GM18873 (cell line): ENCODE results near the gene SSC5D.
"Not testable (repeated sequence)": the region's sequence is repeated elsewhere in the genome, so short reads cannot be mapped to it uniquely, and the experiment has no call there.

ENCODE experiments used
- ATAC-seq: cut with Tn5 transposase; IDR thresholded peaks from one replicate; pipeline ENCODE4 v1.9.1; 2021; ENCODE audit warnings: mild to moderate bottlenecking, moderate library complexity, moderate number of reproducible peaks; ENCODE audit not compliant: unreplicated experiment, low FRiP score

SSC5D gene

GRCh38 chr19:55502197-55502952, 14.1 kb downstream of the SSC5D start:
- no peak for ATAC-seq

- ATAC-seq, result no peak
Observed at GRCh38 chr19:55503157-55503501, 14.9 kb downstream of the SSC5D start.

DNA sequence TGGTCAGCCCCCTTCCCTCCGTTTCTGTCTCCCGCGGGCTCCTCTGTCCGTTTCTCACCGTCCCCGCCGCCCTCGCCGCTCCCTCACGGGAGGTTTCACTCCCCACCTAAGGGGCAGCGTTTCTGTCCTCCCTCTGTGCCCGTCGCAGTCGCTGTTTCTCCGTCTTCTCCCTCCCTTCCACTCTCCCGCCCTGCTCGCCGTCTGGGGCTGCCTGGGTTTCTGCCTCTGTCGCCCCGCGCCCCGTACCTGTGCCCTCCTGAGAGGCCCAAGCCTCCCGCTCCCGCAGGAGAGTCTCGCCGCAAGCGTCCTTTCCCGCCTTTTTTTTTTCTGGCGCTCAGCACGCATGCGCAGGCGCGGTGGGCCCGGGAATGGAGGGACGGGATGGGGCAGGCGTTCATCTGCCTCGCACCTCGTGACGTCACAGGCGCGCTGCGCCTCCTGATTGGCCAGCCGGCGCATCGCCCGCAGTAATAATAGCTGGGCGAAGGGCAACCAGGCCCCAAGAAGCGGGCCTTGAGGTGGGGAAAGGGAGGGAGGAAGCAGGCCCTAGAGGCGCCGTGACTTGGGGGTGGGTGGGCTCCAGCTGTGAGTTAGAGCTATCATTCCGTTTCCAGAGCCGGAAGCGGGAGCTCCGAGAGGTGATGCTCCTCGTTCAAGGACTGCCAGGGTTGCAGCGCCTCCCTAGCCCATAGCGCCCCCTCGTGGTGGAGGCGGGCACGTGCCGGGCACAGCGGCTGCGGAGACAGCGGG, 15.4 kb downstream of the SSC5D start:
- ATAC-seq, result peak; percentile 73

DNA sequence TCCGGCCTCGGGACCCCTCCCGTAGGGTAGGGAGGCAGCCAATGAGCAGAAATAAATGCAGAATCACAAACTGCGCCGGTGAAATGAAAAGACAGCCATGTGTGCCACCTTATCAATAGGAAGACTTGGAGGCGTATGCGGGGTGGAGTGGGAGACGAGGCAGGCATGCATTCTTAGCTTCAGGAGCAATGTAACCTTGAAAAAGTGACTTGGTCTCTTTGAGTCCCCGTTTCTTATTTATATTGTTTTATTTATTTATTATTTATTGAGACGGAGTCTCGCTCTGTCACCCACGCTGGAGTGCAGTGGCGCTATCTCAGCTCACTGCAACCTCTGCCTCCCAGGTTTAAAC, 16.0 kb downstream of the SSC5D start:
- no peak for ATAC-seq

- ATAC-seq, result no peak
Observed at GRCh38 chr19:55504981-55505380, 16.7 kb downstream of the SSC5D start.

- no peak for ATAC-seq
Observed at GRCh38 chr19:55508120-55508519, 19.9 kb downstream of the SSC5D start.

DNA sequence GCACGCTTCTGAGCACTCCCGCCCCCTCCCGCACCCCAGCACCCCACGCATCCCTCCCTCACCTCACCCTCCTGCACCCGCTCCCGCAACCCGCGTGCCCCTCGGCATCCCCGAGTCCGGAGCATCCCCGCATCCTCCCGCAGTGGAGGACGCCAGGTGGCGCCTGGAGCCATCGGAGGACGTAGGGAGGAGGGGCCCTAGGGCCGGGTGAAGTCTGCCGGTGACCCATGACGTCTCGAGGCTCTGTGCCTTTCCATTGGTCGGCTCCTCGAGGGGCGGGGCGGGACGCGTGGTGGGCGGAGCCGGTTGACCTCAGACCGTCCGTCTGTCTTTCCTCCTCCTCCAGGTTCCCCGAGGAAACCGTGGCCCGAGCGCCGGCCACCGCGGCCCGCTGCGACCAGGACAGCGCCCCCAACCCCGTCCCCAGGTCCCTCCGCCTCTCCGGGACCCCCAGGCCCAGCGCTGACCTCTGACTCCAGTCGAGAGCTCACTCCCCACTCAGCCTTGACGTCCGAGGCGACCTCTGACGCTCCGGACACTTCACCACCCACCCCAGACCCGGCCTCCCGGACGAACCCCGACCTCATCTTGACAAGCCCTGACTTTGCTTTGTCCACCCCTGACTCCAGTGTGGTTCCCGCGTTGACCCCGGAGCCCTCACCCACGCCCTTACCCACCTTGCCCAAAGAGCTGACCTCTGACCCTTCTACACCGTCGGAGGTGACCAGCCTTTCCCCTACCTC, 28.8 kb downstream of the SSC5D start:
- ATAC-seq, result peak; percentile 93

GRCh38 chr19:55519451-55520311, 31.4 kb downstream of the SSC5D start:
- no peak for ATAC-seq

DNA sequence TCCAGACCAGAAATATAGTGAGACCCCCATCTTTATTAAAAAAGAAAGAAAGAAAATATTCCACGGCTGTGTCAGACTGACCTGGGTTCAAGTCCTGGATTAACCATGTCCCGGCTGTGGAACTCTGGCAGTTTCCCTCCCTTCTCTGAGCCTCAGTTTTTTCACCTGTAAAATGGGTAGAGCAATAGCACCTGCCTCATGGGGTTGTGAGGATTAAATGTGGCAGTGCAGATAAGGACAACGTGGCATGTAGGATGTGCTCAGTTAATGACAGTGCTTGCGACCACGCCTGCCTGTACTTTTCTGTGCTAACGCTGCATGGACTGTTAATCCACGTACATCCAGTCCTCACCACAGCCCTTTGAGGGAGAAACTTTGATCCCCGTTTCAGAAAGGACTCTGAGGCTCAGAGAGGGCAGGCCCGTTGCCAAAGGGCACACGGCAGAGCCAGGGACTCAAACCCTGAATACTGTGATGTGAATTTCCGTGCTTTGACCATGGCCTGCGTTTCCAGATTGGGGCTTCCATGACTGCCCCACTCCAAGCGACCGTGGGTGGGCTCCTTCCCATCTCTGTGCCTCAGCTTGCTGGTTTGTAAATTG, 32.6 kb downstream of the SSC5D start:
- ATAC-seq, result no peak

- no peak for ATAC-seq
Observed at GRCh38 chr19:55525289-55526101, 37.3 kb downstream of the SSC5D start.

DNA sequence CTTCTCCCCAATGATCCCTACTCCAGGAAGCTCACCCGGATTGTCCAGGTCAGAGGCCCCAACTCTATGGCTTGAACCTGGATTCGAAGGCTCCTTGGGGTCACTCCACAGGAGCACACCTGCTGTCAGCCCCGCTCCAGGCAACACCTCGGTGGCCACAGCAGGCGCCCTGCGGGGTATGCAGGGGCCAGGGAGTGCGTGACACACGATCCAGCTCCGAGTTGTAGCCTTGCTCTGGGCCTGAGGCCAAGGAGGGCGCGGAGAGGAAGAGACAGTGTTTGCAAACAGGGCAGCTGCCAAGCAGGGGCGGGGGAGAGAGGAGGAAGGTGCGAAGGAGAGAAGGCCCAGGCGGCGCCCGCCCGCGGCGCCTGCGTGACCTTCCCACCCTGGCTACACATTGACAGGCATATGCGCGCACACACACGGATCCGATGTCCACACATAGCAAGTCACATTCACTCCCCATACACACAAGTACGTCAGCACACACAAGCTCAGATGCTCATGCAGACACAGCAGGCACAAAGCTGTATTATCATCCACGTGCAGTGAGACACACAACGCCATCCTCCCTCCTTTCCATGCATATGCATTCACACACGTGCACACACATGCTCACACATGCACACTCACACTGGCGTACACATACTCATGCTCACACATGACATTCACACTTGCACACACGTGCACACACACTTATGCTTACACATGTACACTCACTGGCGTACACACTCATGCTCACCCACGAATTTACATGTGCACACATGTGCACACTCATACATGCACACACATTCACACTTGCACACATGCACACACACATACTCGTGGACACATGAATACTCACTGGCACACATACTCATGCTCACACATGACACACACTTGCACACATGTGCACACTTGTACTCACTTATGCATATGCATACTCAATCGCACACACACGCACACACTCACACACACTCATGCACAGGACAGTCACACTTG, 38.3 kb downstream of the SSC5D start:
- ATAC-seq, result no peak

DNA sequence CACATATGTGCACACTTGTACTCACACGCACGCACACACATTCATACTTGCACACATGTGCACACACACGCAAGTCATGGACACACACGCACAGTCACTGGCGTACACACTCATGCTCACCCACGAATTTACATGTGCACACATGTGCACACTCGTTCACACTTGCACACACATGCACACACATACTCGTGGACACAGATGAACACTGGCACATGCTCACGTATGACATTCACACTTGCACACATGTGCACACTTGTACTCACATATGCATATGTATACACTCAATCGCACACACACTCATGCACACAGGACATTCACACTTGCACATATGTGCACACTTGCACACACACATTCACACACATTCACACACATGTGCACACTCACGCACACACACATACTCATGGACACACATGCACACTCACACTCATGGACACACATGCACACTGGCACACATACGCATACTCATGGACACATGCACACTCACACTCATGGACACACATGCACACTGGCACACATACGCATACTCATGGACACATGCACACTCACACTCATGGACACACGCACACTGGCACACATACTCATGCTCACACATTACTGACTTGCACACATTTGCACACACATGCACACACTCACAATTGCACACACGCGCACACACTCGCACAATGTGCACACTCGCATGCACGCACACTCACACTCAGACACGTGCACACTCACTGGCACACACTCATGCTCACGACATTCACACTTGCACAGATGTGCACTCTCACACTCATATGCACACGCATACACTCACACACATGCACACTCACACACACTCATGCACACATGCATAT, 39.2 kb downstream of the SSC5D start:
- ATAC-seq, result no peak

DNA sequence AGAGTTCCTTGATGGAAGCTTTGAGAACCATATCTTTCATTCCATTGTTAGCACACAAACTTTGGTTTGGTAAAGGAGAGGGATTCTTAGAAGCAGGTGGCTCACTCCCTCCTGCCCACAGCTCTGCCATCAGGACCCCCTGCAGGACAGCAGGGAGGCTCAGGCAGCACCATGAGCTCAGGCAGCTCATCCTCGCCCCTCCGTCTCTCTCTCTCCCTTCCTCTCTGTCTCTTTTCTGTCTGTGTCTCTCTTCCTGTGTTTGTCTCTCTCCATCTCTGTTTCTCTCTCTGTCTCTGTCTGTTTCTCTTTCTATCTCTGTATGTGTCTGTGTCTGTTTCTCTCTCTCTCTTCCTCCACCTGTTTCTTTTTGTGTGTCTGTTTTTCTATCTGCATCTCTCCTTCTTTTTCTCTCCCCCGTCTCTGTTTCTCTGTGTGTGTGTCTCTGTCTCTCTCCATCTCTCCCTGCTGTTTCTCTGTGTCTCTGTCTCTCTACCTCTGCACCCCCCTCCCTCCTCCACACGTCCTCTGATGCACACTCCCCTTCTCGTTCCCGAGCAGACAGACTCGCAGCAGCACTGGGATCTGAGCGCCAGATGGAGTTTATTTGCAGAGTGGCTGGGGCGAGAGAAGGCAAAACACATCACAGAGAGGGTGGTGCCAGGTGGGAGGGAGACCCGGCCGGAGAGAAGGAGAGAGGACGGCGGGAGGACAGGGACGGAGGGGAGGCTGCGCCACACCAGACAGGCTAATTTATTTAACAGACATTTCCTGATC, 40.0 kb downstream of the SSC5D start:
- no peak for ATAC-seq

GRCh38 chr19:55529636-55530234, 41.5 kb downstream of the SSC5D start:
- ATAC-seq, result no peak

- ATAC-seq, result no peak
Observed at GRCh38 chr19:55530996-55531395, 42.8 kb downstream of the SSC5D start.

GRCh38 chr19:55534280-55534679, 46.0 kb downstream of the SSC5D start:
- ATAC-seq, result not testable (repeated sequence)
